GM10847 (cell line): ENCODE results near the gene KCNMB2.

Experiments
- POLR2A ChIP-seq: IDR thresholded peaks from 2 replicates; pipeline ENCODE4 v1.6.1; 2011; ENCODE audit not compliant: insufficient read length; ENCODE audit errors: extremely low read depth

The KCNMB2 gene

GRCh38 chr3:178586076-178586475 is 49.8 kb downstream of the KCNMB2 start:
- TF ChIP-seq POLR2A: no peak

DNA sequence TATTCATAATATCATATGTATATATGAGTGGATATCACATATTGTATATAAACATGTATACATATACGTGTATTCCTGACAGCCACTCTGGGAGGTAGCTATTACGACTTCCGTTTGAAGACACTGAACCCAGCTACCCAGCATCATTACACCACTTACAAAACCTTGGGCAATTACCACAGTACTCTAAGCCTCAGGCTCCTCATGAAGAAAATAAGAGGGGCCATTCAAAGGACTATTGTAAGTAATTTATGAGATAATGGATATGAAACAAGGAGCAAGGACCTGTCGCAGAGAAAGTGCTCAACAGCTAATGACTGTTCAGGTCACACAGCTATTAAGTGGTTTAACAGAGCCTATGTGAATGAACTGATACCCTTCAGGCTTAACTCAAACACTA is 52.4 kb downstream of the KCNMB2 start:
- TF ChIP-seq POLR2A: no peak

- no peak for TF ChIP-seq POLR2A
Measured at GRCh38 chr3:178593786-178594185, 57.5 kb downstream of the KCNMB2 start.

DNA sequence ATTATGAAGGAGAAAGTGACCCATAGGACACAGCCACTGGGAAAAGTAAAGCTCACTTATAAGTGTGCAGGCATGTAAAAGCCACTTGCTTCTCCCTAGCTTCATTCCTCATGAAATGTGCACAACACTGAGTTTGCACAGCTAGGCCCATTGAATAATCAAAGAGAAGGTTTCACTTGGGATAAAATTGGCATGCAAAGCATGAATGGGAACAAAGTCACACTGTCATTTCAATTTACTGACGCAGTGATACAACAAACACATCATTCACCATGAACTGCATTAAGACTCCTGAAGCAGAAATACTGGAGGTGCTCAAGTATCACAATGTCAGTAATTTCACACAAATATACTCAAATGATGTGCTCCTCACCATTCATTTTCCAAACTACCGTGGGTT is 61.1 kb downstream of the KCNMB2 start:
- no peak for TF ChIP-seq POLR2A

DNA sequence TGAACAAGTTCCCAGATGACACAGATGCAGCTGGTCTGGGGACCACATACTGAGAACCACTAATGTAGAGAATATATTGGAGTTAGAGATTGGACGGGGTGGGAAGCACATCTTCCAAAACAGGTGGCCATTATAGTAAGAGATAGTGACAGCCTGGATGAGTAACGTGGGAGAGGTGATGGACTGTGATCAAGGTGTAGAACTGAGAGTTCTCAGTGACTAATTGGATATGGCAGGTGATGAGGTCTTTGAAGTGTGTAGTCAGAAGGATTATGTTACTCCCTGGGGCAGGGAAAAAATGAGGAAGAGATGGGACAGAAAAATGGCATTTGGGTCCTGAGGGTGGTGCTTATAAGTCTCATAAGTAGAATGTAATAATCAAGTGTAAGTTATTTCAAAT is 66.6 kb downstream of the KCNMB2 start:
- no peak for TF ChIP-seq POLR2A

GRCh38 chr3:178603735-178604134 is 67.5 kb downstream of the KCNMB2 start:
- TF ChIP-seq POLR2A: no peak

DNA sequence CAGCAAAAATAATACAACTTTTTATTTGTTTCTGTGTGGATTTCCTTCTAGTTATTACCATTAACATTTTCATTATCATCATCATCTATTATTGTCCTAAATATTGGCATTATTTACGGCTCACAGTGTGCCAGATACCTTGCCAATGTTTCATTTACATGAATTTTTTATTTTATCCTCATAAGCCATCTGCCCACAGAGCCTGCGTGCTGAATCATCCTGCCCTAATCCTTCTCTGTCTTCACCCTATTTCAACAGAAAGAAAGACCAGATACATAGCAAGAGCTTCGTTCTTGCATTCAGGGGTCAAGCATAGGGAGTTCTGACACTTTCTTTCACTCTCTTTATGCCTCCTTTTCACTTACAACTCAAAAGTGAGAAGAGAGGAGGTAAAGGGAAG is 82.0 kb downstream of the KCNMB2 start:
- no peak for TF ChIP-seq POLR2A

DNA sequence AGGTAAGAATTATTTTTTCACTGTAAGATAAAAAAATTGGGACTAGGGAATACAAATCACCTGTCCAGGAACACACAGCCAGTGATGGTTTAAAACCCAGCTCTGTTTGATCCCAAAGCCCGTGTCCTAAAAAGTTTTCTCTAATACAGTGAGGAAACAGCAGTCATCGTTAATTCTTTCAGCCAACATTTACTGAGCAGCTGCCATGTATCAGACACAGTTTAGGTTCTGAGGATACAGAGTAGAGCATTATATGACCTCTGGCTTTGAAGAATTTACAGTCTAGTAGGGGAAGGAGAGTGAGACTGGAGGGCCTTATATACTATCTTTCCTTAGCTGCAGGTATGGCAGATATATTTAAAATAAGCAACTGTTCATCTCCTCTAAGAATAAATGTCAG is 82.7 kb downstream of the KCNMB2 start:
- TF ChIP-seq POLR2A: no peak

DNA sequence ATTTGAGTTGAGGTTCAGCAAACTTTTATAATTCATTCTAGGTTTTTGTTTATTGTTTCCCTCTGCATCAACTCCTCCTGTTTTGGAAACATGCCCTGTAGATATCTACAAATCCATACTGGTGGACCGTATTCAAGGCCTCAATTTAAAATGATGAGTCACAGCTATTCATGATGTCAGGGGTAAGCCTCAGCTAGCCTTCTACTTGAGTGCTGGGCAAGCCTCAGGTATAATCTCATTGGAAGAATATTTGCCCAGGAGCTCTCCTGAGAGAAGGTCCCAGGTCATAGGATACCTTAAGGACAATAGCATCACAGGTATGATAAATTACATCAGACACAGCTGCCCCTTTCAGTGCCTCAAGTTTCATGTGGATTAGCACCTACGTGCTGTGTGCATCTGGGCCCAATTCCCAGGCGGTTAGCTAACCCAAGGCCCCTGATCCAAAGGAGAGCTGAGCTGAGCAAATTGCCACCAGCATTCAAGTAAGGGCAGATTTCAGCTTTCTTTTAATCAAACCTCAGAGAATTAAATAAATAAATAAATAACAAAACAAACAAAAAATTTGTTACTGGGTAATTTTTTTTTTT is 87.5 kb downstream of the KCNMB2 start:
- TF ChIP-seq POLR2A: no peak

DNA sequence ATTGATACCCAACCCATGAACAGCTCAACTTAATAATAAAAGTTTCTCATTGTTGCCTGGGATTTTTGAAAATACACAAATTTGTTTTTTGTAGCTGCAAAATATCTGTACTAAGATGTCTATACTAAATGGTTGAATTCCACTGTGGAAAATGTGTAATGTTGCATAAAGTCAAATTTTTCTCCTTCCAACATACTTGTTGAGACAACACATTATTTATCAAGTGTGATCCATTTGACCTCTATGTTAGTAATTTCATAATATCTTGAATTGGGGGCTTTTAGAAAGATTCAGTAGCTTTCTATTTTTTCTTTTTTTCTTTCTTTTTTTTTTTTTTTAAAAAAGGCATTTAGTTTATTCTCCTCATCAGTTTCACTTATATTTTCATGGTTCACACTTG is 88.0 kb downstream of the KCNMB2 start:
- TF ChIP-seq POLR2A: no peak

DNA sequence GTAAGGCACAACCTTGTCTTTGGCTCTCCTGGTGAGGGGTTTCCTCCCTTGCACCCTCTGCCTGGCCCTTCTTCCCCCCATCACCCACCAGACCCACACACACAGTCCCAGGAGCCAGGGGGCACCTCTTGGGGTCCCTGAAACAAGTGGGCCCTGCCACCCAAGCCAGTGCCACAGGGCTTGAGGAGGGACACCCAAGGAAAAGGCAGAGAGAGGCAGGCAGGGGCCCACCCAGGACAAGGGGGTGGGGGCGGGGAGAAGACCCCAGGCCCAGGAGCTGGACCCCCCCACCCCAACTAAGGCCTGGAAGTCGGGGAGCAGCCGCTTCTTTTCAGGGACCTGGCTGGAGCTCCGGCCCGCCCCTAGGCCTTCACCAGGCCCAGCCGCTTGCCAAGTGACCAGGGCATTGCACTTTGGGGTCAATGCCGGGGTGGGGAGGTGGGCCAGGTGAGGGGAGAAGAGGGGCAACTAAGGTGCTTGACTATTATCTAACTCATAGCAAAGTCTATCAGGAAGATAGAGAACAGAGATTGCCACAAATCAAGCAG is 88.9 kb downstream of the KCNMB2 start:
- no peak for TF ChIP-seq POLR2A

- TF ChIP-seq POLR2A: no peak
Measured at GRCh38 chr3:178628037-178628436, 91.8 kb downstream of the KCNMB2 start.

- TF ChIP-seq POLR2A: no peak
Measured at GRCh38 chr3:178629430-178630178, 93.4 kb downstream of the KCNMB2 start.

GRCh38 chr3:178631950-178632349 is 95.7 kb downstream of the KCNMB2 start:
- TF ChIP-seq POLR2A: no peak

DNA sequence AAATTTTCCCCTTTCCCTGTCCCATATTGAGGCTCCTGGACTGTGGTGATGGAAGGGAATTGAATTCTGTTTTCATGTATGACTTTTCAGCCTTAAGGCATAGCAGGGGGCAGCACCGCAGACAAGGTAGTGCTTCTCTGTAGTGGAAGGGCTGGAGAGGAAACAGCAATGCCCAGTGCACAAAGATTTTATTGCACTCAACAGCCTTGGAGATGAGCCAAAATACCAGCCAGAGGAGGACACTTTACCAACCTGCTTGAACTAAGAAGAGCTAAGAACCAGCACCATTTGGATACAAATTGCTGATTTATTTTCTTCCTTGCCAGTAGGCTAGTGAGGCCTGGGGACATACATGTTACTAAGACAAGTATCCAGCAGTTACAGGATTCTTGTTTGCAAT is 98.7 kb downstream of the KCNMB2 start:
- no peak for TF ChIP-seq POLR2A

GRCh38 chr3:178637802-178638201 is 101.6 kb downstream of the KCNMB2 start:
- no peak for TF ChIP-seq POLR2A

GRCh38 chr3:178645503-178645902 is 109.3 kb downstream of the KCNMB2 start:
- TF ChIP-seq POLR2A: no peak
